ENCODE measurements around the gene DUSP22. TPM values are rescaled to one million over a fixed set of nuclear protein-coding genes. Genes with fewer than 3 reads are reported as not detected.

Gene DUSP22
- polyA plus RNA-seq, 3 donors = 21.5 to 23.2 (median 22.7) TPM

DNA sequence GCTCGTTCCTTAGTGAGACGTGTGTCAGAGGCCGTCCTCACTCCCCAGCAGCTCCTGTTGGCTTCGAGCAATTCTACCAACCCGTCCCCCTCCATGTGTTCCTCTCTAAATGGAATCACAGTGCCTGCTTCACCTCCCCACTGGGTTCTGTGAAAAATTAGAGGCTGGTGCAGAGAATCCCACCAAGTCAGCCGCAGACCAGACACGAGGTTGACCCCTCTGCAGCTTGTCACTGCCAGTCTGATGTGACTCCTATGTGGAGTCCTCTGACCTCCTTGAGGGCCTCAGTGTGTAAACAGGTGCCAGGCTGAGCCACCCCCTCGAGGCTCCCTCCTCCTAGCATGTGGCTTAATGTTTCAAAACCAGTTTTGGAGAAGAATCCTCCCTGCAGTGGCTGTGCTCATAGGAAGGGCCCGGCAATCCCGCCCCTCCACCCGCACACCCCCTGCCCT is 86.7 kb downstream of the DUSP22 start:
- no peak for DNase-seq (ENCODE audit: extremely low read depth in 1 of 11, low read depth in 9 of 11, low spot score in 4 of 11)

DNA sequence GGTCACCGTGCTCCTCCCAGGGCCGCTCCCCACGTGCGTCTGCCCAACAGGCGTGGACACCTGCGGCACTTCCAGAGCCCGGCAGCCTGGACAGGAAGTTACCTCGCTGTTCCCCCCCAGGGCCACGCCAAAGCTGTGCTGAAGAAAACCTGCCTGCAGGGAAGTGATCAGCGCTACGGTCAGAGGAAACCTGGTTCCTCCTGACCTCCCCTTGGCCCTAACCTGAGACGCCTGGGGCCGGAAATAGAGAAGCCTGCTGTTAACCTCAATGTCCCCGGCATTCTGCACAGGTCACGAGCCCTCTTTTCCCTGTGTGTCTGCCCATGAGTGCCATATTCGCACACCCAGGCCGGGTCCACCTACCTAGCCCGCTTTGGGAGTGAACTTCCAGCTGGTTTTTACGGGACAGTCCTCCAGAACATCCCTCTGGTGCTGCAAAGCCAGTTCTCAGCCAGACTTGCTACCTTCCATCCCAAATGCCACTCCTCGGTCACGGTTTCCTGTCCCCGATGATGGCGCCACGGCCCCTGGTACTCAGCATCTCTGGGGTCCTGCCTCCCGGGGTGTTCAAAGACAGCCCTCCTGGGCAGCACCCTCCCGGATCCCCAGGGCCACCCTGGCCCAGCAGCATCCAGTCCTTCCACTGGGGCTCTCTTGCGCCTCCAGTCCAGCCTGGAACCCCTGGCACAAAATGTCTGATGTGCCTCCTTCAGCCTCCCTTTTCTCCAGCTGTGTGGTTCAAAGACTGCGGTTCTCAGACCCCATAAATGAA is 87.3 kb downstream of the DUSP22 start:
- no peak for DNase-seq (ENCODE audit: extremely low read depth in 1 of 11, low read depth in 9 of 11, low spot score in 4 of 11)

DNA sequence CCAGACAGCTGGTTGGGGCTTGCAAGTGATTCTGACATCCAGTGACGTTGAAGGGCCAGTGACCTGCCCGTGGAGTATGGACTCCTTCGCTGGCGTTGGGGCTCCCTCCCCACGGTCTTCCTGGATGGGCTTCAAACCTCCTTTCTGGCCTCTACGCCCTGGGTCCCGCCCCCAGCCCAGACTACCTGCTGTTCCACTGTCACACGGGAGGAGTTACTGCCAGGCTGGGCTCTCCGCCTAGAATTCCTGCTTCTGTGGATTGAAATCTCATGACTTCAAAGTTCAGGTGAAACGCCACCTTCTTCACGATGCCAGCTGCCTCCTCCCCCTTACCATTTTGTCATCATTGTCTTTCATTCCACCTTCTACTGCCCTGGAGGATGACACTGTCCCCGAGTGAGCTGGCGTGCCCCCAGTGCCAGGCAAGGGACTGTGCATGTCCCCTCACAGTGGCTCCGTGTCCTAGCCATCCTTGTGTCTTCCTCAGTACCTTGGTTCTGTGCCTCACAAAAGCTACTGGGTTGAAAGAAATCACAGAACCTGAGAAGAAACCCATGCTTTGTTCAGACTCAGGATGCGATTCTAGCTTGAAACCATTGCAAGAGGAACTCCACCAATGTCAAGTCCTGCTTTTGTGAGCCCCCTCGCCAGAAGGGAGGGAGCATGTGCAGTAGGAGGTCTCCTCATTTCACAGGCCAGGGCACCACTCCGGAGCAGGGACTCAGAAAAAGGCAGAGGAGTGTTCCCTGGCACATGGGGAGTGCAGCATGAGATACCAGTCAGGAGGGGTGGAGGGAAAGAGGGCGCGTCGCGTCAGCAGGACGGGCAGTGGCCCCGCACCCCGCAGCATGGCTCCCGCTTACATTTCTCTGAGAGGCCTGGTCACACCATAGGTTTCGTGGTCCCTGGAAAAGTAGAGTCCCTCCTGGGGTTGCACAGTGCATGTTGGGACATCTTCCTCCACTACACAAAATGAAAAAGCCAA is 88.2 kb downstream of the DUSP22 start:
- DNase-seq (ENCODE audit: extremely low read depth in 1 of 11, low read depth in 9 of 11, low spot score in 4 of 11) = no peak

DNA sequence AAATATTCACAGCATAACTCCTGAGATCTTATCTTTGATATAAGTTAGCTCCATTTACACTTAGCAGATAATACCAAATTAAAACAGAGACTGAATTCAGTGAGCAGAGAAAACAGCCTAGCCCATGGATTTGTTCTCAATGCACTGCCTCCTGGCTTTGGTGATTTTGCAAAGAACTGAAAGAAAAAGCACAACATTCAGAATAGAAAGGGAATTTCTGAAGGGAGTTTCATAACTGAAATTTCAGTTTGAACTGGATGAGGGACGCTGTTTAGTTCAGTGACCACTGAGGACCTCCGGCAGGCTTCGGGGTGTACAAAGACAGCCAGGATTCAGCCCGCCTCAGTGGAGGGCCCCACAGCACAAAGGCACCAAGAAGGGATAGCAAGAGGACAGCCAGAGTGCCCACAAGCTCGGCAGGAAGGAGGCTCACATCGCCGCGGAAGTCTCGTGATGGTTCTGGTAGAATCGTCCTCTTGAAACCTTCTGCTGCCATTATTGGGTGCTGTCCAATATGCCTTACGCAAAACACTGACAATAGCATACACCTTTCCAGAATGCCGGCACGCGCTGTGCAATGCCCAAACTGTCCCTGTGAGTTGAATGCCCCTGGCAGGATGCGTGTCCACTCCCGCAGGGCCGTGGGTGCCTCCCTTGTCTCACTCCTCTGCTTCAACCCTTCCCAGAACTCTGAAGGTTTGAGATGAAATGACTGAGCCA is 89.6 kb downstream of the DUSP22 start:
- no peak for DNase-seq (ENCODE audit: extremely low read depth in 1 of 11, low read depth in 9 of 11, low spot score in 4 of 11)

DNA sequence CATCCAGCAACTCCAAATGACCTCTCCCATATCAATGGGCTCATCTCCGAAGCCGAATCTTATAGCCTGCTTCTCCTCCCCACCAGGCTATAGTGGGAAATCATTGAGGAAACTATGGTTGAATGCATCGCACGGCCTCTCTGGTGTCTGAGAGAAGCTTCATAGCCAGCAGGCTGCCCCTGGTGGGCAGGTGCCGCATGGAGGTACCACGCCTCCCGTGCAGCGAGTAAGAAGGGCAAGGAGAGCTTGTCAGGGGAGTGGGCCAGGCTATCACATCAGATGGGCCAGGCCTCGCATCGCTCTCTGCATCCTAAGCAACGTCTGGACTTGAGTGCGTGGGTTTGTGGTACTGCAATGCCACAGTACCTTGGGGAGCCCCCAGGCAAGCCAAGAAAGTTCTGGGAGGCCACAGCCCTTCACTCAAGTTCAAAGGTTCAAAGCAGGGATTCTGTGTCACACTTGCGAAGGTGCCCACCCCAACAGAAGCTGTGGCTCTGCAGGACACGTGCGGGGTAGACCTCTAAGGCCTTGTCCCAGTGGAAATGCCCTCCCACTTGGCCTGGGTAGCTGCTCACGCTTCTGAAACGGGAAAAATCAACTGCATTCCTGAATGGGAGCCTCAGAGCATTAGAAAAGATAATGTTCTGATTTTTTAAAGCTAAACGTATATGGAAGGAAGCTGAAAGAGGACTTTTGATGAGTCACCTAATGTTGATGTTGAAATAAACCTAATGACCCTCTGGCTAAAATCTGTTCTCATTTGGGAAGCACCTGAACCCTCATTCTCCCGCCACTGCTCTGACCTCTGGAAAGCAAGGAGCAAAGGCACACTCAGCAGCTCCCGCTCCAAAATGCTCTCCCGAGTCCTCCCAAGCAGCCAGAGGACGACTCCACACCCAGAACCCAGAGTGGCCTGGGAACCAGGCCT is 90.9 kb downstream of the DUSP22 start:
- no peak for DNase-seq (ENCODE audit: extremely low read depth in 1 of 11, low read depth in 9 of 11, low spot score in 4 of 11)

DNA sequence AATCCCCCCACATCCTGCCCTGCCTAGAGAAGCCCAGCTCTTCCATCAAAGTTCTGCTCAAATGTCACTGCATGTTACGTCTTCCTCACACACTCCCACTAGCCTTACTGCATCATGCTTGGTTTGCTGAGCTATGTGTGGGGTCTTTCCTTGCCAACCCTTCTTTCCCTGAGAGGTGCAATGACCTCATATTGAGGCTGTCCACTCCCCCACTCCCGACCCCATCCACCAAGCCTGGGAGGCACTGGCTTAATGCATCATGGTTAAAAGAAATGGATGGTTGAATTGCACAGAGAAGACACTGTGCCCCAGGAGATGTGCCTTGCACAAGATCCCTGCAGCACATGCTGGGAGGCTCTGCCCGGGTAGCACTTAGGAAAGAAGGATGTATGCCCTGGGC is 91.6 kb downstream of the DUSP22 start:
- DNase-seq (ENCODE audit: extremely low read depth in 1 of 11, low read depth in 9 of 11, low spot score in 4 of 11) = no peak

DNA sequence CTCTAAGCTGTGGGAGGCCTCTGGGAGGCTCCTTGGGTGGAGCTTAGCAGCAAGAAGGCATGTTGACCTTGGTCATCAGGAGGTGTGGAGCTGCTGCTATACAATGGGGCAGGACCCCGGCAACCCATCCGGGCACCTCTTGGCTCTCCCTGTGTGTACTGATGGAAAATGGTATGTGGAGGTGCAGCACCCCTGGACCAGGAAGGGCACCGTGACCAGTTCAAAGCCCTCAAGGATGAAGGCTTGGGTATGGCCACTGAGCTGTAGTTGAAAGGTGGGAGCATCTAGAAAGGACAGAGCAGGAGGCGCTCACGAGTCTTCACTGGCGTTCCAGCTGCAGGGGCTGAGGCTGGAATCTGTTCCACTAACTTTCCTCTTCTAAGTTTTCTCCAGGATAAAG is 92.6 kb downstream of the DUSP22 start:
- DNase-seq (ENCODE audit: extremely low read depth in 1 of 11, low read depth in 9 of 11, low spot score in 4 of 11) = no peak

DNA sequence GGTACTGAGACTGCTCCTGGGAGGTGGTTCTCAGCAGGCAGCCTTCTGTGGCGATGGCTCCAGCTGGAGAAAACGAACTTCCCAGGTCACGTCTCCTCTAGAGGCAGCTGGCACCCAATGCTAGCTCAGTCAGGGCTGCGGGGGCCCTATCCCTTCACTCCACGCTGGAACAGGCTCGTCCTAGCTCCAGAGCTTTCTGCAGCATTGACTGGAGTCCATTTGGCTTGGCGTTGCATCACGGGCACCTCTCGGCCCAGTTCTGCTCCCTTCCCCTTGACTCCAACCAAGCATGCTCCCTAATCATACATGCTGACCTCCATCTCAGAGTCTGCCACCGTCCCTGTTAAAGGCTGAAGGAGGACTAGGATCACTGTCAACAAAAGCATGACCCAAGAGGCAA is 93.3 kb downstream of the DUSP22 start:
- DNase-seq (ENCODE audit: extremely low read depth in 1 of 11, low read depth in 9 of 11, low spot score in 4 of 11) = no peak

DNA sequence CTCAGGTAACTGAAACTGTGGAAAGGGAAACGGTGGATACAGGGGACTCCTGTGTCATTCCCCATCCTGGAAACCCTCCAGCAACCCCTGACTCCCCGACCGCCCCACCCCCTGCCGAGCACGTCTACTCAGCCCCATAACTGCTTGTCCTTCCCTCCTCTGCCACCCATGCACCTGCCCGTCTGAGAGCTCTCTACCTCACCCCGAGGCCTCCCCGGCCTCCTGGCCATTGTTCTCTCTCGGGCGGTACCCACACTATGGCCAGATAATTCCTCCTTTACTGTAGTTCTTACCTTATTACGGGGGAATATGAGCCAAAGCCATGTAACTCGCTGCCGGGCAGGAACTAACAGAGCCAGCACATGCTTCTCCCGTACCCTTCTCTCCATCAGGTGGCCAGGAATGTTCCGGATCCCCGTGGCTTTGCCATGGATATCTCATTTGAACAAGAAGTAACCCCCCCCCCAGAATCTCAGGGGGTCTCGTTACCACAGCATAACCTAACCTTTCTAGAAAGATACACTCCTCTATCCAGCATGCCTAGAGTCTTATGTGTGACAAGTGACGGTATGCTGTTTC is 94.5 kb downstream of the DUSP22 start:
- DNase-seq (ENCODE audit: extremely low read depth in 1 of 11, low read depth in 9 of 11, low spot score in 4 of 11) = no peak

DNA sequence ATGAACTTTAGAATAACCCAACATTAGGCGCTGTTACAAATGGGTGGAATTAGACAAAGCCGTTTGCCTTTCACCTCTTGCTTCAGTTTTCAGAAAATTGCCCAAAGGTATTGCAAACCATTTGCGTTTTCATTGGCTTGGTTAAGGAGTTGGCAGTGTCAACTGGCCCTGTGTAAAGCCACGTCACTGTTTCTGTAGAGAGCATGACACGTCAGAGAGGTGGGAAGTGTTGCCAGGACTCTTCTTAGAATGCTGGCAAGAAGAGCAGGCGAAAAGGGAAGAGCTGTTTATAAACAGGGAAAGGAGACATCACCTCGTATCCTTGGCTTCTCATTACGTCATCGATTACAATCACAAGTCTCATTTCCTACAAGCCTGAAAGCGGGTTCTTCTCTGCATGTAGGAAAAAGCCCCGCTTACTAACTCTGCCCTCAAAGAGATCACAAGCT is 95.0 kb downstream of the DUSP22 start:
- no peak for DNase-seq (ENCODE audit: extremely low read depth in 1 of 11, low read depth in 9 of 11, low spot score in 4 of 11)

DNA sequence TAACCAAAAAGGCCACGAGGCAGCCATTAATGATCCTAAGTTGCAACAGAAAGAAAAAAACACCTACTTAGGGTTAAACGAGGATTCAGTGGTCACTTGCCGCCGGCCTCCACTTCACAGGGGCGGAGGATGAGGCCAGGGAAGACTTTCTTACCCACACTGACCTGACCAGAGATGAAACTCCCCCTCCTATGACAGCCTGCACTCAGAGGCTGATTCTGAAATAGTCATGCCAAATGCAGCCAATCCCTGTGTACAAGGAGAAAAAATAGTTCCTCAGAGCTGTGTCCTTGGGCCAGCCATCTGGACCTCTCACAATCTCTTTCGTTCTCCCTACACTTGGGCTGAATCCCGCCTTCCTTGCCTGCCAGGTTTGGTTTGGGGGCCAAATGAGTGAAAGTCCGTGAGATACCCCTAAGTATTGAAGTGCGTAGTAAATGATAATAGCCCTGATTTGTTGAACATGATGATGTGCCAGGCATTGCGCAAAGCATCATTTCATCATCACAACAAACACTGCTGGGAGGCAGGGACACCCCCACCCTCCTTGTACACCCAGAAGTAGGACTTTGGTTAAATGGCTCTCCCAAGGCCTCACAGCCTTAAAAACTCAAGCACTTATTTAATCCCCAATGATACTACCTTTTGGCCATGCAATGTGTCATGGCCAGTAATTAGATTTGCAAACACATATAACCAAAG is 96.1 kb downstream of the DUSP22 start:
- no peak for DNase-seq (ENCODE audit: extremely low read depth in 1 of 11, low read depth in 9 of 11, low spot score in 4 of 11)

DNA sequence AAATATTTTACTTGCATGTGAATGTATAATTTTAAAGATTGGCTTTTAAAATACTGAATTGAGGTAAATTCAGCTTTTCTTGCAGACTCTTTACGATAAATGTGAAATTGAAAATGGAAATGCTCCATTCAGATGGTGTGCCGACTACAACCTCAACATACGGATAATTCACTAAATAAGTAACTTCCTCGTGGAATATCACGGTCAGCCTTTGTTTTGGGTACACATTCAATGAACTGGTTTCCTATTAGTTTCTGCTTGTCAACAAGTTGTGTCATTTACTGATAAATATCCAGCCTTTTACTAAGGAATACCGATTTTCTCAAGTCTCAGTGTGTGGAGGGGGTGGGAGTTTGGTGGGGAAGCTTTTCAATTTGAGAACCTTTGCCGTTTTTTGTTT is 96.9 kb downstream of the DUSP22 start:
- no peak for DNase-seq (ENCODE audit: extremely low read depth in 1 of 11, low read depth in 9 of 11, low spot score in 4 of 11)

DNA sequence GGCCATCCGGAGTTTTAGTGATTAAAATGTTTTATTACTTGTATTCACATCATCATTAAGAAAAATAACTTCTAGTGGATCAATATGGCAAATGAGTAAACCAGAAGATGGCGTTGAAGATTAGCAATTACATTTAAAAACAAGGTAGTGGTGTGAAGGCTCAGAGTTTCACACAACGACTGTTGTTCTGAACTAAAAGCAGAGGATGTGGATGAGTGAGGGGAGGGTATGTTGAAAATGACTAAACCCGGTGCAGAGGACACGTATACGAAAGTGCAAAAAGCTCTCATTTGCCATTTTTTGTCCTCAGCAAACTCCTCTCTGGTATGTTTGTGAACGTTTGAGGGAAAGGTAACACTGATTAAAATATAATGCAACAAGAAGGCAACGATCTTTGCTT is 97.3 kb downstream of the DUSP22 start:
- DNase-seq (ENCODE audit: extremely low read depth in 1 of 11, low read depth in 9 of 11, low spot score in 4 of 11) = no peak

DNA sequence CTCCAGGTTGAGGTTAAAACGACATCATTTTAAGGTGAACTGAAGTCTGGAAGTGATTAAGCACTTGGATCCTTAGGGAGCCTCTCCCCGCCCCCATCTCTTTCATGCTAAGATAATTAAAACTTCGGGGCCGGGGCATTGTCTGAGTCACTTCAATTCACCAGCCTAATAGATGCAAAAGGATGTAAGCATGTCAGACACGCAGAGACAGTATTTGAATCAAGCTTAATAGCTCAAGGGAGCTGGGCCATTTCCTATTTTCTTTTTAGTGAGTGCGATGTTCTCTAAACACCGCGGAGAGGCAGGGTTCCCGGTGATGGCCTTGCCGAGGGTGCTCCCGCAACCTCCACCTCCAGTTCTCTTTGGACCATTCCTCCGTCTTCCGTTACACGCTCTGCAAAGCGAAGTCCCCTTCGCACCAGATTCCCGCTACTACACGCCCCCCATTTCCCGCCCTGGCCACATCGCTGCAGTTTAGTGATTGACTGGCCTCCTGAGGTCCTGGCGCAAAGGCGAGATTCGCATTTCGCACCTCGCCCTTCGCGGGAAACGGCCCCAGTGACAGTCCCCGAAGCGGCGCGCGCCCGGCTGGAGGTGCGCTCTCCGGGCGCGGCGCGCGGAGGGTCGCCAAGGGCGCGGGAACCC is 98.7 kb downstream of the DUSP22 start:
- no peak for DNase-seq (ENCODE audit: extremely low read depth in 1 of 11, low read depth in 9 of 11, low spot score in 4 of 11)

DNA sequence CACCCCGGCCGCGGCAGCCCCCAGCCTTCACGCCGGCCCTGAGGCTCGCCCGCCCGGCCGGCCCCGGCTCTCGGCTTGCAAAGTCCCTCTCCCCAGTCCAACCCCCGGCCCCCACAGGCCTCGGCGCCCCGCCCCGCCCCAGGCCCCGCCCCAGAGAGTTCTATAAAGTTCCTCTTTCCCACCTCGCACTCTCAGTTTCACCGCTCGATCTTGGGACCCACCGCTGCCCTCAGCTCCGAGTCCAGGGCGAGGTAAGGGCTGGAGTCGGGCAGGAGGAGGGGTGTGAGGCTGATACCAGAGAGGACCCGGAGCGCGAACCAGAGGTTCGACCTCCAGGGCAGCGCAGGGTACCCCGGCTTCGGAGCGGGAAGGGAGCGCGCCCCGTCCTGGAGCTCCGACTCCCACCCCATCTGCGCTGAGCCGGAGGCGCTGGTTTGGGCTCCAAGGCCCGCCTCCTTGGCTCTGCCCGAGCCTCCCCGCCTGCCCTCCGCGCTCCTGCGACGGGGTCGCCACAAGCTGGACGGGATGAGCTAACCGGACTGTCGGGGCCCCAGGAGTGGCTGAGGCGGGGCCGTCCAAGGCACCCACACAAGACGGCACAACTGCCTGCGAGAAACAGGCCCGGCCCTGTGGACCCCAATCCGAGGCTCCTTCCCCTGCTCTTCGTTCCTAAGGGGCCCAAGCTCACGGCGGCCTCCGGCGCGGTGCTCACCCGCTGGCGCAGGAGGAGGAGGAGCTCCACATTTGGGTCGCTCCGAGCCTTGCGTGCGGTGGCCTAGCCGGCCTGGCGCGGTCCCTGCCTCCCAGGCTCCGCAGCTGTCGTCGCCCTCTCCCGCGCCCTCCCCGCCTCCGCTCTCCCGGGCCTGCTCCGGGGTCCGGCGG is 99.5 kb downstream of the DUSP22 start, which contains the start of gene IRF4:
IRF4 (plus strand) TSS at position 194 of the 882 bp plus-strand sequence. CDS start 1,401 bp downstream, outside the sequence.
- DNase-seq (ENCODE audit: extremely low read depth in 1 of 11, low read depth in 9 of 11, low spot score in 4 of 11) = no peak

All from renal cortex interstitium (tissue), 11 donors.